ENCODE measurements around the gene CYB561D2.

CYB561D2 gene

DNA sequence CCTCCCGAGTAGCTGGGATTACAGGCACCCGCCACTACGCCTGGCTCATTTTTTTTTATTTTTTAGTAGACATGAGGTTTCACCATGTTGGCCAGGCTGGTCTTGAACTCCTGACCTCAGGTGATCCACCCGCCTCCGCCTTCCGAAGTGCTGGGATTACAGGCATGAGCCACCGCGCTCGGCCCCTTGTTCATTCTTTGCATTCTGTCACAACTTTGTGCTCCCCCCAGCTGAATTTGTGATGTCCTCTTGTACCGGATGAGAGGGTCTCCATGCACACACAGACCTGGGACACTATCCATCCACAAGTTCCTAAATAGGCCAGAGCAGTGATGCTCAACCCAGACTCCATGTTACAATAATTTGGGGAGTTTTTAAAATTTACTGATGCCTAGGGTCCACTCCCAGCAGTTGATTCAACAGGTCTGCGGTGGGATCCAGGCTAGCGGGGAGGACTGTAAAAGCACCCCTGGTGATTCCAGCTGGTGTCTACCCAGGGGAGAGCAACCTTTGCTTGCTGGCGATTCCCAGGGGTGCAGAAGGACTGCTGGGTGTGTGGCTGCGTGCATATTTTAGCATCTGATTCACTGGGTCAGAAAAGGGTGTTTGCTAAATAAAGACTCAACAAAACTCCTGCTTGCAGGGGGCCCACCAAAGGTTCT is 11.0 kb upstream of the CYB561D2 start:
- H3F3A ChIP-seq (ENCODE audit: insufficient read depth), result peaks cover 12% of the 10 kb centered on the region; the same call in 1 of the 2 replicates
- no peaks in the 10 kb centered on the region for H3K36me3 ChIP-seq (ENCODE audit: low read length)
- peaks cover 25% of the 10 kb centered on the region for H3K79me2 ChIP-seq (ENCODE audit: insufficient read depth, low read length)
- no peak overlapping the region for H3K4me3 ChIP-seq (ENCODE audit: insufficient read depth, low read length, poor library complexity, severe bottlenecking)
- no peak overlapping the region for H2AFZ ChIP-seq (ENCODE audit: low read depth, low read length, severe bottlenecking)
- H3K27me3 ChIP-seq (ENCODE audit: low read length), result no peaks in the 10 kb centered on the region
- H3K9me3 ChIP-seq (ENCODE audit: insufficient read depth, low read length), result no peaks in the 10 kb centered on the region
- H3K27ac ChIP-seq (ENCODE audit: low read depth, low read length), result no peak overlapping the region
- H4K20me1 ChIP-seq (ENCODE audit: low read depth, low read length), result no peaks in the 10 kb centered on the region; the same call in 1 of the 2 replicates
- H3K9ac ChIP-seq (ENCODE audit: low read length), result no peak overlapping the region
- H3K9me2 ChIP-seq (replicated peaks; ENCODE audit: insufficient read depth, low read length), result no peaks in the 10 kb centered on the region
- TF ChIP-seq, protein P1, sequence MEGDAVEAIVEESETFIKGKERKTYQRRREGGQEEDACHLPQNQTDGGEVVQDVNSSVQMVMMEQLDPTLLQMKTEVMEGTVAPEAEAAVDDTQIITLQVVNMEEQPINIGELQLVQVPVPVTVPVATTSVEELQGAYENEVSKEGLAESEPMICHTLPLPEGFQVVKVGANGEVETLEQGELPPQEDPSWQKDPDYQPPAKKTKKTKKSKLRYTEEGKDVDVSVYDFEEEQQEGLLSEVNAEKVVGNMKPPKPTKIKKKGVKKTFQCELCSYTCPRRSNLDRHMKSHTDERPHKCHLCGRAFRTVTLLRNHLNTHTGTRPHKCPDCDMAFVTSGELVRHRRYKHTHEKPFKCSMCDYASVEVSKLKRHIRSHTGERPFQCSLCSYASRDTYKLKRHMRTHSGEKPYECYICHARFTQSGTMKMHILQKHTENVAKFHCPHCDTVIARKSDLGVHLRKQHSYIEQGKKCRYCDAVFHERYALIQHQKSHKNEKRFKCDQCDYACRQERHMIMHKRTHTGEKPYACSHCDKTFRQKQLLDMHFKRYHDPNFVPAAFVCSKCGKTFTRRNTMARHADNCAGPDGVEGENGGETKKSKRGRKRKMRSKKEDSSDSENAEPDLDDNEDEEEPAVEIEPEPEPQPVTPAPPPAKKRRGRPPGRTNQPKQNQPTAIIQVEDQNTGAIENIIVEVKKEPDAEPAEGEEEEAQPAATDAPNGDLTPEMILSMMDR (IDR thresholded peaks at IDR 0.05; ENCODE audit: insufficient read depth, low read length, poor library complexity, severe bottlenecking), result no peak
- no peak for TF ChIP-seq EZH2phosphoT487 (conservative IDR thresholded peaks at IDR 0.05; ENCODE audit: low read length)
- no peak overlapping the region for H3K4me2 ChIP-seq (ENCODE audit: low read depth, low read length, poor library complexity, severe bottlenecking)

DNA sequence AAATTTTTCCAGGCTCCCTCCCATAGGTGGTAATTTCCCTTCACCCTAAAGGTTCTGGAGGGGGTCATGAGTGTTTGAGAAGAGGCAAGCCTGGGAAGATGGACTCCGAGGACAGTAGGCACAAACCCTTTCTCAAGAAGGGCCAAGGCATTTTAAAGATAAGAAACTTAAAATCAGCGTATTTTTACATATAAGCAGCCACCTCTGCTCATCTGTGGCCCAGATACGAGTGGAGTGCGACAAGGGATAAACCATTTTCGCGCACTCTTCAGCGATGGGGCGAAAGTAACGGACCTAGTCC is 10.6 kb upstream of the CYB561D2 start:
- H3K9me3 ChIP-seq (ENCODE audit: insufficient read depth, low read length), result no peaks in the 10 kb centered on the region
- no peak overlapping the region for H2AFZ ChIP-seq (ENCODE audit: low read depth, low read length, severe bottlenecking)
- H3K9me2 ChIP-seq (replicated peaks; ENCODE audit: insufficient read depth, low read length), result no peaks in the 10 kb centered on the region
- H3K4me2 ChIP-seq (ENCODE audit: low read depth, low read length, poor library complexity, severe bottlenecking), result no peak overlapping the region
- H3K36me3 ChIP-seq (ENCODE audit: low read length), result no peaks in the 10 kb centered on the region
- H4K20me1 ChIP-seq (ENCODE audit: low read depth, low read length), result no peaks in the 10 kb centered on the region; the same call in 1 of the 2 replicates
- TF ChIP-seq, protein P1 (IDR thresholded peaks at IDR 0.05; ENCODE audit: insufficient read depth, low read length, poor library complexity, severe bottlenecking), result no peak
- TF ChIP-seq EZH2phosphoT487 (conservative IDR thresholded peaks at IDR 0.05; ENCODE audit: low read length), result no peak
- H3K79me2 ChIP-seq (ENCODE audit: insufficient read depth, low read length), result peaks cover 21% of the 10 kb centered on the region
- no peak overlapping the region for H3K9ac ChIP-seq (ENCODE audit: low read length)
- no peaks in the 10 kb centered on the region for H3K27me3 ChIP-seq (ENCODE audit: low read length)
- H3F3A ChIP-seq (ENCODE audit: insufficient read depth), result peaks cover 12% of the 10 kb centered on the region; the same call in 1 of the 2 replicates
- H3K4me3 ChIP-seq (ENCODE audit: insufficient read depth, low read length, poor library complexity, severe bottlenecking), result no peak overlapping the region
- H3K27ac ChIP-seq (ENCODE audit: low read depth, low read length), result no peak overlapping the region

DNA sequence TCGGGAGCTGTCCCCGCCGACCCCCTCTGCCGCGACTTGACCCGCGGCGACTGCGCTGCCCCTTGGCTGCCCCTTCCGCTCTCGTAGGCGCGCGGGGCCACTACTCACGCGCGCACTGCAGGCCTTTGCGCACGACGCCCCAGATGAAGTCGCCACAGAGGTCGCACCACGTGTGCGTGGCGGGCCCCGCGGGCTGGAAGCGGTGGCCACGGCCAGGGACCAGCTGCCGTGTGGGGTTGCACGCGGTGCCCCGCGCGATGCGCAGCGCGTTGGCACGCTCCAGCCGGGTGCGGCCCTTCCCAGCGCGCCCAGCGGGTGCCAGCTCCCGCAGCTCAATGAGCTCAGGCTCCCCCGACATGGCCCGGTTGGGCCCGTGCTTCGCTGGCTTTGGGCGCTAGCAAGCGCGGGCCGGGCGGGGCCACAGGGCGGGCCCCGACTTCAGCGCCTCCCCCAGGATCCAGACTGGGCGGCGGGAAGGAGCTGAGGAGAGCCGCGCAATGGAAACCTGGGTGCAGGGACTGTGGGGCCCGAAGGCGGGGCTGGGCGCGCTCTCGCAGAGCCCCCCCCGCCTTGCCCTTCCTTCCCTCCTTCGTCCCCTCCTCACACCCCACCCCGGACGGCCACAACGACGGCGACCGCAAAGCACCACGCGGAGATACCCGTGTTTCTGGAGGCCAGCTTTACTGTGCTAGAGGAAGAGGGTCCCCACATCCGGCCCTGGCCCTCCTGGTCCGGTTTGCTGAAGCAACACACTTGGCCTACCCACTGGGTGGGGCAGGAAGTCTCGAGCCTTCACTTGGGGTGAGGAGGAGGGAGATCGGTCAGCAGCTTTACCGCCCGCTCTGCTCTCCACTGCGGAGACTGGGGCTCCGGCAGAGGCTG is 10.0 kb upstream of the CYB561D2 start, which contains the start of gene RASSF1:
Gene RASSF1, minus strand, starts transcription at position 389 of the 882 bp plus-strand sequence. Its CDS starts 31 bp downstream, at position 358.
- H2AFZ ChIP-seq (ENCODE audit: low read depth, low read length, severe bottlenecking), result no peak within 1 kb of the TSS
- no peak within 1 kb of the TSS for H3K27ac ChIP-seq (ENCODE audit: low read depth, low read length)
- no peak for TF ChIP-seq EZH2phosphoT487 (conservative IDR thresholded peaks at IDR 0.05; ENCODE audit: low read length)
- TF ChIP-seq, protein P1 (IDR thresholded peaks at IDR 0.05; ENCODE audit: insufficient read depth, low read length, poor library complexity, severe bottlenecking), result no peak
- no peaks in the 10 kb centered on the region for H3K27me3 ChIP-seq (ENCODE audit: low read length)
- H3K4me3 ChIP-seq (ENCODE audit: insufficient read depth, low read length, poor library complexity, severe bottlenecking), result no peak within 1 kb of the TSS
- H3K9me3 ChIP-seq (ENCODE audit: insufficient read depth, low read length), result no peaks in the 10 kb centered on the region
- H3K36me3 ChIP-seq (ENCODE audit: low read length), result no peaks in the 10 kb centered on the region
- peaks cover 12% of the 10 kb centered on the region; the same call in 1 of the 2 replicates for H3F3A ChIP-seq (ENCODE audit: insufficient read depth)
- no peak within 1 kb of the TSS for H3K9ac ChIP-seq (ENCODE audit: low read length)
- H4K20me1 ChIP-seq (ENCODE audit: low read depth, low read length), result no peaks in the 10 kb centered on the region; the same call in 1 of the 2 replicates
- peaks cover 15% of the 10 kb centered on the region for H3K79me2 ChIP-seq (ENCODE audit: insufficient read depth, low read length)
- no peaks in the 10 kb centered on the region for H3K9me2 ChIP-seq (replicated peaks; ENCODE audit: insufficient read depth, low read length)
- no peak within 1 kb of the TSS for H3K4me2 ChIP-seq (ENCODE audit: low read depth, low read length, poor library complexity, severe bottlenecking)

Data from SU-DHL-6 (cell line).